HepG2 (cell line): ENCODE measurements around the gene SMYD5. TPM values are rescaled to one million over a fixed set of nuclear protein-coding genes. Genes with fewer than 3 reads are reported as not detected.
A peak's percentile ranks its signal among the peaks of the same experiment; 100 is the strongest.

Source experiments
- CAMTA2 ChIP-seq: sonication (generic); formaldehyde crosslinking; IDR thresholded peaks from 2 replicates; pipeline ENCODE4 v1.4.0; 2020; ENCODE audit warnings: mild to moderate bottlenecking, missing genetic modification reagents, borderline replicate concordance
- CEBPB ChIP-seq: IDR thresholded peaks from 2 replicates; pipeline ENCODE4 v1.6.1; 2011; ENCODE audit warnings: low read depth, low read length, improper control_type of control experiment, borderline replicate concordance
- DPF2 ChIP-seq: sonication (generic); formaldehyde crosslinking; IDR thresholded peaks from 2 replicates; pipeline ENCODE4 v1.4.0; 2020; ENCODE audit warnings: mild to moderate bottlenecking, low read depth, missing genetic modification reagents, borderline replicate concordance
- HOXA7 ChIP-seq: sonication (generic); formaldehyde crosslinking; IDR thresholded peaks from 2 replicates; pipeline ENCODE4 v1.8.1; 2022; ENCODE audit warnings: mild to moderate bottlenecking, missing genetic modification reagents, moderate library complexity
- KDM5B ChIP-seq: sonication (generic); formaldehyde crosslinking; IDR thresholded peaks from 2 replicates; pipeline ENCODE4 v1.4.0; 2020; ENCODE audit warnings: missing genetic modification reagents, mild to moderate bottlenecking, borderline replicate concordance
- KLF13 ChIP-seq: sonication (generic); formaldehyde crosslinking; IDR thresholded peaks from 2 replicates; pipeline ENCODE4 v1.4.0; 2020; ENCODE audit warnings: mild to moderate bottlenecking, missing genetic modification reagents
- KMT2A ChIP-seq: sonication (generic); formaldehyde crosslinking; IDR thresholded peaks from 2 replicates; pipeline ENCODE4 v1.4.0; 2020; ENCODE audit warnings: missing genetic modification reagents
- NCOA1 ChIP-seq: sonication (generic); formaldehyde crosslinking; IDR thresholded peaks from 2 replicates; pipeline ENCODE4 v1.9.0; 2021; ENCODE audit warnings: missing genetic modification reagents
- NFYC ChIP-seq: IDR thresholded peaks from 2 replicates; pipeline ENCODE4 v1.6.1; 2016; ENCODE audit warnings: missing genetic modification reagents, missing compliant biosample characterization
- RAD21 ChIP-seq: fragments of 450-650 bp; formaldehyde crosslinking; IDR thresholded peaks from 2 replicates; pipeline ENCODE4 v1.5.0; 2020; ENCODE audit warnings: mild to moderate bottlenecking
- SOX6 ChIP-seq, 2 experiments: fragments of 450-650 bp in 1 of 2; sonication (generic) in 1 of 2; formaldehyde crosslinking in 1 of 2; IDR thresholded peaks; 2 replicates each; pipeline versions ENCODE4 v1.4.0 to v1.6.1; 2017 to 2020; ENCODE audit warnings: antibody characterized with exemption in 1 of 2, mild to moderate bottlenecking in 1 of 2, missing genetic modification reagents in 1 of 2
- TCF7L2 ChIP-seq: IDR thresholded peaks from 2 replicates; pipeline ENCODE4 v1.6.1; 2011; ENCODE audit warnings: mild to moderate bottlenecking, low read depth, low read length, moderate library complexity
- ZNF331 ChIP-seq: sonication (generic); formaldehyde crosslinking; IDR thresholded peaks from 2 replicates; pipeline ENCODE4 v1.4.0; 2020; ENCODE audit warnings: missing genetic modification reagents
- ZNF446 ChIP-seq: sonication (generic); formaldehyde crosslinking; IDR thresholded peaks from 2 replicates; pipeline ENCODE4 v1.5.0; 2020; ENCODE audit warnings: mild to moderate bottlenecking, missing genetic modification reagents
- ZNF556 ChIP-seq: sonication (generic); formaldehyde crosslinking; IDR thresholded peaks from 2 replicates; pipeline ENCODE4 v1.4.0; 2020; ENCODE audit warnings: mild to moderate bottlenecking, missing genetic modification reagents, borderline replicate concordance
- ZNF747 ChIP-seq: sonication (generic); formaldehyde crosslinking; IDR thresholded peaks from 2 replicates; pipeline ENCODE4 v1.8.1; 2023; ENCODE audit warnings: missing genetic modification reagents, mild to moderate bottlenecking, borderline replicate concordance
- ZNF781 ChIP-seq: sonication (generic); formaldehyde crosslinking; IDR thresholded peaks from 2 replicates; pipeline ENCODE4 v1.5.1; 2020; ENCODE audit warnings: borderline replicate concordance, mild to moderate bottlenecking, missing genetic modification reagents; ENCODE audit errors: not compliant biosample characterization
- ZNF839 ChIP-seq: sonication (generic); formaldehyde crosslinking; IDR thresholded peaks from 2 replicates; pipeline ENCODE4 v1.4.0; 2020; ENCODE audit warnings: missing genetic modification reagents, mild to moderate bottlenecking, borderline replicate concordance
- polyA plus RNA-seq, 8 experiments: library from polyadenylated mRNA; depleted of rRNA in 3 of 8; stranded (reverse) in 7 of 8; unstranded in 1 of 8; fragments of >200 nt; fragmentation: Illumina TruSeq in 4 of 8; extraction: Trizol in 4 of 8; gene quantifications; 2 replicates each; pipeline versions ENCODE4 v1.2.1 to v1.2.3, GENCODE V29; 2011 to 2016; ENCODE audit warnings: low read depth in 4 of 8, missing spikeins in 1 of 8, mixed read lengths in 1 of 8; ENCODE audit not compliant: insufficient read depth in 1 of 8
- total RNA-seq, 5 experiments: library from RNA; depleted of rRNA; stranded (reverse); fragments of >200 nt; fragmentation: Illumina TruSeq; extraction: Trizol; gene quantifications; 2 replicates each; pipeline ENCODE4 v1.2.3, GENCODE V29; 2016; ENCODE audit warnings: low read depth in 1 of 5
- TF ChIP-seq, protein P1 (sequence below): sonication (generic); formaldehyde crosslinking; IDR thresholded peaks from 2 replicates; pipeline ENCODE4 v1.4.0; 2020; ENCODE audit warnings: missing genetic modification reagents
- TF ChIP-seq, protein P2 (sequence below): sonication (generic); formaldehyde crosslinking; IDR thresholded peaks from 2 replicates; pipeline ENCODE4 v1.8.1; 2023; ENCODE audit warnings: missing genetic modification reagents, mild to moderate bottlenecking, borderline replicate concordance
- TF ChIP-seq, protein P3 (sequence below): sonication (generic); formaldehyde crosslinking; conservative IDR thresholded peaks from 2 replicates; pipeline ENCODE4 v1.8.1; 2023; ENCODE audit warnings: missing genetic modification reagents
- TF ChIP-seq, protein P4 (sequence below): sonication (generic); formaldehyde crosslinking; IDR thresholded peaks from 2 replicates; pipeline ENCODE4 v1.5.1; 2020; ENCODE audit warnings: missing genetic modification reagents, mild to moderate bottlenecking, borderline replicate concordance

The SMYD5 gene
- total and polyA plus RNA-seq, 2 of the 13 experiments (the other 11 are each of a cell fraction or from before 2014, with no cell fraction given): 55.8 to 70.4 TPM

DNA sequence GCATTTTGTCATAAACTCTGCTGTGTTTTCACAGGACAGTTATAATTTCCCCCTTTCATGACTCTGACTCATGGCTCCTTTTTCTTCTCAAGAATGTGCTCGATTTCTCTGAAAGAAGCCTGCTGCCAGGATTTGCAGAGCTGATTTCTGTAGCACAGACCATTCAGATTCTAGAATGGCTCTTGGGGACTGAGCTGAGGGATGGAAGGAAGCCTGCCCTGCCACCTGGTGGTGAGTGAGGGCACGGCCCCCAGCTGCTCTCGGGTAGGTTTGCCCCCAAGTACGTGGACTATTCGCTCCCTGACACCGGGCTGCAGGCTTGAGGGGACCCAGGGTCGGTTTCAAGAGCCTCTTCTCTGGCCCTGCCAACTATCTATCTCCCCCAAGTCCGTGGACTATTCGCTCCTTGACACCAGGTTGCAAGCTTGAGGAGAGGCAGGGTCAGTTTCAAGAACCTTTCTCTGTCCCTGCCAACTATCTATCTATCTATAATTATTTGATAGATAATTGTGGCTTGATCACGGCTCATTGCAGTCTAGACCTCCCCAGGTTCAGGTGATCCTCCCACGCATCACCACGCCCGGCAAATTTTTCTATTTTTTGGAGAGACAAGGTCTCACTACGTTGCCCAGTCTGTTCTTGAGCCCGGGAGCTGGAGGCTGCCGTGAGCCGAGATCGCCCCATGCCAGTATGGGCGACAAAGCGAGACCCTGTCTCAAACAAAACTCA, 1.4 kb upstream of the SMYD5 start (continued):
- TF ChIP-seq KLF13 (CRISPR knock-in tag) (no peak), ZNF781 (peak; percentile 30), NCOA1 (CRISPR knock-in tag) (peak; percentile 74; the same call in 1 of the 2 replicates), DPF2 (CRISPR knock-in tag) (no peak), ZNF331 (CRISPR knock-in tag) (peak; percentile 61), CAMTA2 (CRISPR knock-in tag) (no peak), KMT2A (CRISPR knock-in tag) (no peak), ZNF747 (CRISPR knock-in tag) (0 out of 2 replicates have a peak, but pooled peaks have one; percentile 3), SOX6 (IDR thresholded peaks at IDR 0.05) (no peak), SOX6 (CRISPR knock-in tag; IDR thresholded peaks at IDR 0.05) (no peak), ZNF556 (CRISPR knock-in tag) (0 out of 2 replicates have a peak, but pooled peaks have one; percentile 31), ZNF839 (CRISPR knock-in tag) (no peak), TCF7L2 (no peak), NFYC (CRISPR knock-in tag) (no peak), ZNF446 (no peak), RAD21 (CRISPR knock-in tag) (peak; percentile 89), KDM5B (no peak), HOXA7 (CRISPR knock-in tag) (no peak), CEBPB (no peak)
- TF ChIP-seq, protein P1, sequence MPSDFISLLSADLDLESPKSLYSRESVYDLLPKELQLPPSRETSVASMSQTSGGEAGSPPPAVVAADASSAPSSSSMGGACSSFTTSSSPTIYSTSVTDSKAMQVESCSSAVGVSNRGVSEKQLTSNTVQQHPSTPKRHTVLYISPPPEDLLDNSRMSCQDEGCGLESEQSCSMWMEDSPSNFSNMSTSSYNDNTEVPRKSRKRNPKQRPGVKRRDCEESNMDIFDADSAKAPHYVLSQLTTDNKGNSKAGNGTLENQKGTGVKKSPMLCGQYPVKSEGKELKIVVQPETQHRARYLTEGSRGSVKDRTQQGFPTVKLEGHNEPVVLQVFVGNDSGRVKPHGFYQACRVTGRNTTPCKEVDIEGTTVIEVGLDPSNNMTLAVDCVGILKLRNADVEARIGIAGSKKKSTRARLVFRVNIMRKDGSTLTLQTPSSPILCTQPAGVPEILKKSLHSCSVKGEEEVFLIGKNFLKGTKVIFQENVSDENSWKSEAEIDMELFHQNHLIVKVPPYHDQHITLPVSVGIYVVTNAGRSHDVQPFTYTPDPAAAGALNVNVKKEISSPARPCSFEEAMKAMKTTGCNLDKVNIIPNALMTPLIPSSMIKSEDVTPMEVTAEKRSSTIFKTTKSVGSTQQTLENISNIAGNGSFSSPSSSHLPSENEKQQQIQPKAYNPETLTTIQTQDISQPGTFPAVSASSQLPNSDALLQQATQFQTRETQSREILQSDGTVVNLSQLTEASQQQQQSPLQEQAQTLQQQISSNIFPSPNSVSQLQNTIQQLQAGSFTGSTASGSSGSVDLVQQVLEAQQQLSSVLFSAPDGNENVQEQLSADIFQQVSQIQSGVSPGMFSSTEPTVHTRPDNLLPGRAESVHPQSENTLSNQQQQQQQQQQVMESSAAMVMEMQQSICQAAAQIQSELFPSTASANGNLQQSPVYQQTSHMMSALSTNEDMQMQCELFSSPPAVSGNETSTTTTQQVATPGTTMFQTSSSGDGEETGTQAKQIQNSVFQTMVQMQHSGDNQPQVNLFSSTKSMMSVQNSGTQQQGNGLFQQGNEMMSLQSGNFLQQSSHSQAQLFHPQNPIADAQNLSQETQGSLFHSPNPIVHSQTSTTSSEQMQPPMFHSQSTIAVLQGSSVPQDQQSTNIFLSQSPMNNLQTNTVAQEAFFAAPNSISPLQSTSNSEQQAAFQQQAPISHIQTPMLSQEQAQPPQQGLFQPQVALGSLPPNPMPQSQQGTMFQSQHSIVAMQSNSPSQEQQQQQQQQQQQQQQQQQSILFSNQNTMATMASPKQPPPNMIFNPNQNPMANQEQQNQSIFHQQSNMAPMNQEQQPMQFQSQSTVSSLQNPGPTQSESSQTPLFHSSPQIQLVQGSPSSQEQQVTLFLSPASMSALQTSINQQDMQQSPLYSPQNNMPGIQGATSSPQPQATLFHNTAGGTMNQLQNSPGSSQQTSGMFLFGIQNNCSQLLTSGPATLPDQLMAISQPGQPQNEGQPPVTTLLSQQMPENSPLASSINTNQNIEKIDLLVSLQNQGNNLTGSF (CRISPR knock-in tag): no peak
- TF ChIP-seq, protein P2, sequence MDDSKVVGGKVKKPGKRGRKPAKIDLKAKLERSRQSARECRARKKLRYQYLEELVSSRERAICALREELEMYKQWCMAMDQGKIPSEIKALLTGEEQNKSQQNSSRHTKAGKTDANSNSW (CRISPR knock-in tag): no peak
- TF ChIP-seq, protein P3, sequence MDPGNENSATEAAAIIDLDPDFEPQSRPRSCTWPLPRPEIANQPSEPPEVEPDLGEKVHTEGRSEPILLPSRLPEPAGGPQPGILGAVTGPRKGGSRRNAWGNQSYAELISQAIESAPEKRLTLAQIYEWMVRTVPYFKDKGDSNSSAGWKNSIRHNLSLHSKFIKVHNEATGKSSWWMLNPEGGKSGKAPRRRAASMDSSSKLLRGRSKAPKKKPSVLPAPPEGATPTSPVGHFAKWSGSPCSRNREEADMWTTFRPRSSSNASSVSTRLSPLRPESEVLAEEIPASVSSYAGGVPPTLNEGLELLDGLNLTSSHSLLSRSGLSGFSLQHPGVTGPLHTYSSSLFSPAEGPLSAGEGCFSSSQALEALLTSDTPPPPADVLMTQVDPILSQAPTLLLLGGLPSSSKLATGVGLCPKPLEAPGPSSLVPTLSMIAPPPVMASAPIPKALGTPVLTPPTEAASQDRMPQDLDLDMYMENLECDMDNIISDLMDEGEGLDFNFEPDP: no peak
- TF ChIP-seq, protein P4, sequence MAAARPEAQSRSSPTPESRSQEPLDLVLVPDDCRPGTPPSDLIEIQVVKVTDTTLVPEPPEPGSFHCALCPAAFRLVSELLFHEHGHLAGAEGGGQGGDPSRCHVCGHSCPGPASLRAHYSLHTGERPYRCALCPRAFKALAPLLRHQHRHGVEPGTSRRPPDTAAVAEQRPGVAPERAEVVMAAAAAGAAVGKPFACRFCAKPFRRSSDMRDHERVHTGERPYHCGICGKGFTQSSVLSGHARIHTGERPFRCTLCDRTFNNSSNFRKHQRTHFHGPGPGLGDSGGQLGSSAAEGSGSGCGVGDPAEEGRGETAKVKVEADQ (CRISPR knock-in tag): peak; percentile 55; the same call in 1 of the 2 replicates
